NB4 (cell line): ENCODE results near the gene TAF7L.

Experiments
- CTCF ChIP-seq: IDR thresholded peaks from one replicate; pipeline ENCODE4 v1.5.1; 2012; ENCODE audit warnings: low read depth, low read length
- POLR2A ChIP-seq: IDR thresholded peaks from 2 replicates; pipeline ENCODE4 v1.6.1; 2011; ENCODE audit warnings: mild to moderate bottlenecking; ENCODE audit not compliant: insufficient read length; ENCODE audit errors: extremely low read depth

GRCh38 chrX:101241531-101241930 lies 49.6 kb downstream of the TAF7L start:
- TF ChIP-seq POLR2A, result no peak
- no peak for TF ChIP-seq CTCF
